HG03460 (cell line): ENCODE data around the gene ADGRL1.
"Not testable (repeated sequence)": the region's sequence is repeated elsewhere in the genome, so short reads cannot be mapped to it uniquely, and the experiment has no call there.

Experiments used
- ATAC-seq: cut with Tn5 transposase; IDR thresholded peaks from one replicate; pipeline ENCODE4 v1.9.1; 2021; ENCODE audit not compliant: unreplicated experiment

Gene ADGRL1

GRCh38 chr19:14218620-14219330 is 12.8 kb upstream of the ADGRL1 start:
- ATAC-seq: no peak

- ATAC-seq: not testable (repeated sequence)
Observed at GRCh38 chr19:14217886-14218285, 11.9 kb upstream of the ADGRL1 start.

GRCh38 chr19:14214580-14214979 is 8.6 kb upstream of the ADGRL1 start:
- no peak for ATAC-seq

GRCh38 chr19:14210182-14210581 is 4.2 kb upstream of the ADGRL1 start:
- not testable (repeated sequence) for ATAC-seq

GRCh38 chr19:14209401-14209800 is 3.4 kb upstream of the ADGRL1 start:
- not testable (repeated sequence) for ATAC-seq

GRCh38 chr19:14208496-14208895 is 2.5 kb upstream of the ADGRL1 start:
- not testable (repeated sequence) for ATAC-seq

GRCh38 chr19:14207796-14208195 is 1.8 kb upstream of the ADGRL1 start:
- not testable (repeated sequence) for ATAC-seq

- ATAC-seq: not testable (repeated sequence)
Observed at GRCh38 chr19:14206737-14207726, 1.1 kb upstream of the ADGRL1 start.

GRCh38 chr19:14206308-14206707 is 339 bp upstream of the ADGRL1 start:
- not testable (repeated sequence) for ATAC-seq

- not testable (repeated sequence) for ATAC-seq
Observed at GRCh38 chr19:14204676-14205451, 1.1 kb downstream of the ADGRL1 start.

GRCh38 chr19:14204219-14204618 is 1.8 kb downstream of the ADGRL1 start:
- not testable (repeated sequence) for ATAC-seq

- not testable (repeated sequence) for ATAC-seq
Observed at GRCh38 chr19:14203788-14204187, 2.2 kb downstream of the ADGRL1 start.

GRCh38 chr19:14203177-14203576 is 2.8 kb downstream of the ADGRL1 start:
- ATAC-seq: no peak

GRCh38 chr19:14201481-14201880 is 4.5 kb downstream of the ADGRL1 start:
- ATAC-seq: not testable (repeated sequence)

- ATAC-seq: not testable (repeated sequence)
Observed at GRCh38 chr19:14200147-14200841, 5.7 kb downstream of the ADGRL1 start.

- no peak for ATAC-seq
Observed at GRCh38 chr19:14198384-14199376, 7.3 kb downstream of the ADGRL1 start.

- ATAC-seq: no peak
Observed at GRCh38 chr19:14197882-14198281, 8.1 kb downstream of the ADGRL1 start.

- not testable (repeated sequence) for ATAC-seq
Observed at GRCh38 chr19:14197288-14197687, 8.7 kb downstream of the ADGRL1 start.

- not testable (repeated sequence) for ATAC-seq
Observed at GRCh38 chr19:14196105-14196504, 9.9 kb downstream of the ADGRL1 start.
